ENCODE data around the gene ARHGEF7. TPM values are rescaled to one million over a fixed set of nuclear protein-coding genes. Genes with fewer than 3 reads are reported as not detected.

The ARHGEF7 gene
- total RNA-seq, 1 experiment from 2014 or later, result 47.3 TPM

DNA sequence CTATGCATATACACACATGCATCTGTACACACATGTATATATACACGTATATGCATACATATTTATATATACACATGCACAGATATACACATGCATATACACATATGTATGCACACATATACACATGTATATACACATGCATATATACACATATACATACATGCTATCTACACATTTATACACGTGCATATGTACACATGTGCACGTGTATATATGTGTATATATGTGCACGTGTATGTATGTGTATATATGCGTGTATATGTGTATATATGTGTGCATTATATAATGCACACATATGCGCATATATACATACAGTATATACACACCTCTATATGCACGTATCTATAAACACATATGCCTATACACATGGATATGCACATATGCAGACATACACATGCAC is 17.8 kb downstream of the ARHGEF7 start (continued):
- TF ChIP-seq GABPB1 (CRISPR knock-in tag; IDR thresholded peaks at IDR 0.05) (no peak), ZNF416 (CRISPR knock-in tag; IDR thresholded peaks at IDR 0.05) (no peak), MYBL2 (CRISPR knock-in tag; IDR thresholded peaks at IDR 0.05) (no peak), ELF4 (CRISPR knock-in tag; IDR thresholded peaks at IDR 0.05; ENCODE audit: low read depth) (no peak)
- TF ChIP-seq, protein P1, sequence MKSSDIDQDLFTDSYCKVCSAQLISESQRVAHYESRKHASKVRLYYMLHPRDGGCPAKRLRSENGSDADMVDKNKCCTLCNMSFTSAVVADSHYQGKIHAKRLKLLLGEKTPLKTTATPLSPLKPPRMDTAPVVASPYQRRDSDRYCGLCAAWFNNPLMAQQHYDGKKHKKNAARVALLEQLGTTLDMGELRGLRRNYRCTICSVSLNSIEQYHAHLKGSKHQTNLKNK (CRISPR knock-in tag; IDR thresholded peaks at IDR 0.05), result no peak

DNA sequence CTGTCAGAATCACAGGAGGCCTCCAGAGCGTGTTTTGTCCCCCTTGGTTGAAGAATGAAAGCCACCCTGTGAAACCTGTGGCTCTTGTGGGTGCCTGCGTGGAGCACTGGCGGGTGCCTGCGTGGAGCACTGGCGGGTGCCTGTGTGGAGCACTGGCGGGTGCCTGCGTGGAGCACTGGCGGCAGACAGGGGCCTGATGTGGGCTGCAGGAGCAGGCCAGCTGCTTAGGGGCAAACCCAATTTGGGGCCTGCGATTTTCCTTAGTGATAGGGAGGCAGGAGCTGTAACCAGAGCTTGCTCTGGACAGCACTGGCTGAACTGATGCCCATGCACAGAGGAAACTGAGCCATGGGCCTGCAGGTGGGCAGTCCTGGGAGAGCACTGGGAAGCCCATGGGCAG is 24.3 kb downstream of the ARHGEF7 start:
- H3K4me3 Mint-ChIP-seq, result no peak overlapping the region
- no peak overlapping the region for H3K27ac Mint-ChIP-seq
- TF ChIP-seq, protein P2, sequence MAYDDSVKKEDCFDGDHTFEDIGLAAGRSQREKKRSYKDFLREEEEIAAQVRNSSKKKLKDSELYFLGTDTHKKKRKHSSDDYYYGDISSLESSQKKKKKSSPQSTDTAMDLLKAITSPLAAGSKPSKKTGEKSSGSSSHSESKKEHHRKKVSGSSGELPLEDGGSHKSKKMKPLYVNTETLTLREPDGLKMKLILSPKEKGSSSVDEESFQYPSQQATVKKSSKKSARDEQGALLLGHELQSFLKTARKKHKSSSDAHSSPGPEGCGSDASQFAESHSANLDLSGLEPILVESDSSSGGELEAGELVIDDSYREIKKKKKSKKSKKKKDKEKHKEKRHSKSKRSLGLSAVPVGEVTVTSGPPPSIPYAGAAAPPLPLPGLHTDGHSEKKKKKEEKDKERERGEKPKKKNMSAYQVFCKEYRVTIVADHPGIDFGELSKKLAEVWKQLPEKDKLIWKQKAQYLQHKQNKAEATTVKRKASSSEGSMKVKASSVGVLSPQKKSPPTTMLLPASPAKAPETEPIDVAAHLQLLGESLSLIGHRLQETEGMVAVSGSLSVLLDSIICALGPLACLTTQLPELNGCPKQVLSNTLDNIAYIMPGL (CRISPR knock-in tag; IDR thresholded peaks at IDR 0.05), result no peak
- no peak for TF ChIP-seq NFYB (CRISPR knock-in tag; conservative IDR thresholded peaks at IDR 0.05; ENCODE audit: low read depth)
- TF ChIP-seq, protein P3, sequence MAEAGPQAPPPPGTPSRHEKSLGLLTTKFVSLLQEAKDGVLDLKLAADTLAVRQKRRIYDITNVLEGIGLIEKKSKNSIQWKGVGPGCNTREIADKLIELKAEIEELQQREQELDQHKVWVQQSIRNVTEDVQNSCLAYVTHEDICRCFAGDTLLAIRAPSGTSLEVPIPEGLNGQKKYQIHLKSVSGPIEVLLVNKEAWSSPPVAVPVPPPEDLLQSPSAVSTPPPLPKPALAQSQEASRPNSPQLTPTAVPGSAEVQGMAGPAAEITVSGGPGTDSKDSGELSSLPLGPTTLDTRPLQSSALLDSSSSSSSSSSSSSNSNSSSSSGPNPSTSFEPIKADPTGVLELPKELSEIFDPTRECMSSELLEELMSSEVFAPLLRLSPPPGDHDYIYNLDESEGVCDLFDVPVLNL (CRISPR knock-in tag; IDR thresholded peaks at IDR 0.05; ENCODE audit: borderline replicate concordance, low read depth), result no peak
- TF ChIP-seq ZBTB21 (CRISPR knock-in tag; IDR thresholded peaks at IDR 0.05; ENCODE audit: borderline replicate concordance), result no peak
- H3K4me1 Mint-ChIP-seq, result no peaks in the 10 kb centered on the region
- ChIA-PET POLR2A (no interaction called here), CTCF (no interaction called here)
- no peak for DNase-seq (ENCODE audit: low spot score)
- peaks cover 4% of the 10 kb centered on the region for H3K27me3 Mint-ChIP-seq (ENCODE audit: low read depth)
- no peak for ATAC-seq
- no peaks in the 10 kb centered on the region for H3K9me3 Mint-ChIP-seq
- no peaks in the 10 kb centered on the region for H3K36me3 Mint-ChIP-seq

DNA sequence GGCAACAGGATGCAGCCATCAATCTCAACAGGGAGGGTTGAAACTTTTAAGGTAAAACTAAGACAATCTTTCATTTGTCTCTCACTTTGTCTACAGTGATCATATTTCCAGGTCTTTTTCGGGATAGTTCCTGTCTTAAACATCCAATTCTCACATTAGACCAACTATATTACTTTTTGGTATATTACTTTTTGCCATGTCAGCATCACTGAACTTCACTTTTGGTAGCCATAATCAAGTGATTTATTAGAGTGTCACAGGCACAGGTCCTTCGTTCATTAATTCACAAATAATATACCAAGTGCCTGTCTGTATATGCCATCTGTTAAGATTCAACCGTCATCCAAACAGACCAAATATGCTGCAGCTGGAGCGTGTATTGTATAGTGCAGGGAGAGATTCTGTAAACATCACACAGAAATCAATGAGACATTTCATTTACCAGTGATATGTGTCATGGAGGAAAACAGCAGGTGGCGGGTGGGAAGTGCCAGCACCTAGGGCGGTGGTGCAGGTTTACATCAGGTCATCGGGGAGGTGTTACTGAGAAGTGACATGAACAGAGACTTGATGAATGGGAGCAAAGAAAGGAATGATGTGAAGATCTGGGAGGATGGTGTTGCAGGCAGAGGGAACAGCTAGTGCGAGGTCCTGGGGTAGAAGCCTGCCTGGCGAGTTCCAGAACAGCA is 24.9 kb downstream of the ARHGEF7 start:
- H3K9me3 Mint-ChIP-seq, result no peaks in the 10 kb centered on the region
- H3K4me1 Mint-ChIP-seq, result no peaks in the 10 kb centered on the region
- no peak overlapping the region for H3K4me3 Mint-ChIP-seq
- ChIA-PET CTCF (no interaction called here), POLR2A (no interaction called here)
- no peak overlapping the region for H3K27ac Mint-ChIP-seq
- H3K36me3 Mint-ChIP-seq, result no peaks in the 10 kb centered on the region
- H3K27me3 Mint-ChIP-seq (ENCODE audit: low read depth), result peaks cover 4% of the 10 kb centered on the region
- no peak for ATAC-seq
- no peak for DNase-seq (ENCODE audit: low spot score)
- TF ChIP-seq, protein P4, sequence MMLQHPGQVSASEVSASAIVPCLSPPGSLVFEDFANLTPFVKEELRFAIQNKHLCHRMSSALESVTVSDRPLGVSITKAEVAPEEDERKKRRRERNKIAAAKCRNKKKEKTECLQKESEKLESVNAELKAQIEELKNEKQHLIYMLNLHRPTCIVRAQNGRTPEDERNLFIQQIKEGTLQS (CRISPR knock-in tag; conservative IDR thresholded peaks at IDR 0.05), result no peak
- TF ChIP-seq, protein P5, sequence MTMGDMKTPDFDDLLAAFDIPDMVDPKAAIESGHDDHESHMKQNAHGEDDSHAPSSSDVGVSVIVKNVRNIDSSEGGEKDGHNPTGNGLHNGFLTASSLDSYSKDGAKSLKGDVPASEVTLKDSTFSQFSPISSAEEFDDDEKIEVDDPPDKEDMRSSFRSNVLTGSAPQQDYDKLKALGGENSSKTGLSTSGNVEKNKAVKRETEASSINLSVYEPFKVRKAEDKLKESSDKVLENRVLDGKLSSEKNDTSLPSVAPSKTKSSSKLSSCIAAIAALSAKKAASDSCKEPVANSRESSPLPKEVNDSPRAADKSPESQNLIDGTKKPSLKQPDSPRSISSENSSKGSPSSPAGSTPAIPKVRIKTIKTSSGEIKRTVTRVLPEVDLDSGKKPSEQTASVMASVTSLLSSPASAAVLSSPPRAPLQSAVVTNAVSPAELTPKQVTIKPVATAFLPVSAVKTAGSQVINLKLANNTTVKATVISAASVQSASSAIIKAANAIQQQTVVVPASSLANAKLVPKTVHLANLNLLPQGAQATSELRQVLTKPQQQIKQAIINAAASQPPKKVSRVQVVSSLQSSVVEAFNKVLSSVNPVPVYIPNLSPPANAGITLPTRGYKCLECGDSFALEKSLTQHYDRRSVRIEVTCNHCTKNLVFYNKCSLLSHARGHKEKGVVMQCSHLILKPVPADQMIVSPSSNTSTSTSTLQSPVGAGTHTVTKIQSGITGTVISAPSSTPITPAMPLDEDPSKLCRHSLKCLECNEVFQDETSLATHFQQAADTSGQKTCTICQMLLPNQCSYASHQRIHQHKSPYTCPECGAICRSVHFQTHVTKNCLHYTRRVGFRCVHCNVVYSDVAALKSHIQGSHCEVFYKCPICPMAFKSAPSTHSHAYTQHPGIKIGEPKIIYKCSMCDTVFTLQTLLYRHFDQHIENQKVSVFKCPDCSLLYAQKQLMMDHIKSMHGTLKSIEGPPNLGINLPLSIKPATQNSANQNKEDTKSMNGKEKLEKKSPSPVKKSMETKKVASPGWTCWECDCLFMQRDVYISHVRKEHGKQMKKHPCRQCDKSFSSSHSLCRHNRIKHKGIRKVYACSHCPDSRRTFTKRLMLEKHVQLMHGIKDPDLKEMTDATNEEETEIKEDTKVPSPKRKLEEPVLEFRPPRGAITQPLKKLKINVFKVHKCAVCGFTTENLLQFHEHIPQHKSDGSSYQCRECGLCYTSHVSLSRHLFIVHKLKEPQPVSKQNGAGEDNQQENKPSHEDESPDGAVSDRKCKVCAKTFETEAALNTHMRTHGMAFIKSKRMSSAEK (CRISPR knock-in tag; IDR thresholded peaks at IDR 0.05; ENCODE audit: borderline replicate concordance), result no peak
- TF ChIP-seq ZNF121 (CRISPR knock-in tag; IDR thresholded peaks at IDR 0.05) (no peak), ZNF317 (CRISPR knock-in tag; IDR thresholded peaks at IDR 0.05; ENCODE audit: borderline replicate concordance, low read depth) (no peak), ELF4 (CRISPR knock-in tag; IDR thresholded peaks at IDR 0.05; ENCODE audit: low read depth) (no peak), FOXP1 (CRISPR knock-in tag; IDR thresholded peaks at IDR 0.05; ENCODE audit: borderline replicate concordance) (no peak), FOXJ3 (CRISPR knock-in tag; IDR thresholded peaks at IDR 0.05; ENCODE audit: borderline replicate concordance) (no peak), ETV6 (CRISPR knock-in tag; IDR thresholded peaks at IDR 0.05) (no peak)
- TF ChIP-seq, protein P6, sequence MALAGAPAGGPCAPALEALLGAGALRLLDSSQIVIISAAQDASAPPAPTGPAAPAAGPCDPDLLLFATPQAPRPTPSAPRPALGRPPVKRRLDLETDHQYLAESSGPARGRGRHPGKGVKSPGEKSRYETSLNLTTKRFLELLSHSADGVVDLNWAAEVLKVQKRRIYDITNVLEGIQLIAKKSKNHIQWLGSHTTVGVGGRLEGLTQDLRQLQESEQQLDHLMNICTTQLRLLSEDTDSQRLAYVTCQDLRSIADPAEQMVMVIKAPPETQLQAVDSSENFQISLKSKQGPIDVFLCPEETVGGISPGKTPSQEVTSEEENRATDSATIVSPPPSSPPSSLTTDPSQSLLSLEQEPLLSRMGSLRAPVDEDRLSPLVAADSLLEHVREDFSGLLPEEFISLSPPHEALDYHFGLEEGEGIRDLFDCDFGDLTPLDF (CRISPR knock-in tag; IDR thresholded peaks at IDR 0.05), result no peak
- TF ChIP-seq, protein P7, sequence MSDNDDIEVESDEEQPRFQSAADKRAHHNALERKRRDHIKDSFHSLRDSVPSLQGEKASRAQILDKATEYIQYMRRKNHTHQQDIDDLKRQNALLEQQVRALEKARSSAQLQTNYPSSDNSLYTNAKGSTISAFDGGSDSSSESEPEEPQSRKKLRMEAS (CRISPR knock-in tag; IDR thresholded peaks at IDR 0.05), result no peak
- TF ChIP-seq, protein P8, sequence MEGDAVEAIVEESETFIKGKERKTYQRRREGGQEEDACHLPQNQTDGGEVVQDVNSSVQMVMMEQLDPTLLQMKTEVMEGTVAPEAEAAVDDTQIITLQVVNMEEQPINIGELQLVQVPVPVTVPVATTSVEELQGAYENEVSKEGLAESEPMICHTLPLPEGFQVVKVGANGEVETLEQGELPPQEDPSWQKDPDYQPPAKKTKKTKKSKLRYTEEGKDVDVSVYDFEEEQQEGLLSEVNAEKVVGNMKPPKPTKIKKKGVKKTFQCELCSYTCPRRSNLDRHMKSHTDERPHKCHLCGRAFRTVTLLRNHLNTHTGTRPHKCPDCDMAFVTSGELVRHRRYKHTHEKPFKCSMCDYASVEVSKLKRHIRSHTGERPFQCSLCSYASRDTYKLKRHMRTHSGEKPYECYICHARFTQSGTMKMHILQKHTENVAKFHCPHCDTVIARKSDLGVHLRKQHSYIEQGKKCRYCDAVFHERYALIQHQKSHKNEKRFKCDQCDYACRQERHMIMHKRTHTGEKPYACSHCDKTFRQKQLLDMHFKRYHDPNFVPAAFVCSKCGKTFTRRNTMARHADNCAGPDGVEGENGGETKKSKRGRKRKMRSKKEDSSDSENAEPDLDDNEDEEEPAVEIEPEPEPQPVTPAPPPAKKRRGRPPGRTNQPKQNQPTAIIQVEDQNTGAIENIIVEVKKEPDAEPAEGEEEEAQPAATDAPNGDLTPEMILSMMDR (IDR thresholded peaks at IDR 0.05), result no peak
- TF ChIP-seq, protein P9, sequence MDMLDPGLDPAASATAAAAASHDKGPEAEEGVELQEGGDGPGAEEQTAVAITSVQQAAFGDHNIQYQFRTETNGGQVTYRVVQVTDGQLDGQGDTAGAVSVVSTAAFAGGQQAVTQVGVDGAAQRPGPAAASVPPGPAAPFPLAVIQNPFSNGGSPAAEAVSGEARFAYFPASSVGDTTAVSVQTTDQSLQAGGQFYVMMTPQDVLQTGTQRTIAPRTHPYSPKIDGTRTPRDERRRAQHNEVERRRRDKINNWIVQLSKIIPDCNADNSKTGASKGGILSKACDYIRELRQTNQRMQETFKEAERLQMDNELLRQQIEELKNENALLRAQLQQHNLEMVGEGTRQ (CRISPR knock-in tag; IDR thresholded peaks at IDR 0.05), result no peak
